NCI-H526 (cell line): ENCODE data around the gene NAALADL2.

ENCODE experiments used
- DNase-seq, 2 experiments: peaks; one replicate each; lab custom pipeline; 2025; lab: John Stamatoyannopoulos, UW

NAALADL2 gene

GRCh38 chr3:175307642-175308041, 448.5 kb downstream of the NAALADL2 start:
- no peak for DNase-seq

GRCh38 chr3:175308097-175308496, 449.0 kb downstream of the NAALADL2 start:
- no peak for DNase-seq

GRCh38 chr3:175310046-175310445, 450.9 kb downstream of the NAALADL2 start:
- no peak for DNase-seq

- DNase-seq: no peak
Observed at GRCh38 chr3:175311404-175311803, 452.3 kb downstream of the NAALADL2 start.

GRCh38 chr3:175311946-175312345, 452.8 kb downstream of the NAALADL2 start:
- DNase-seq: no peak

GRCh38 chr3:175312791-175313190, 453.7 kb downstream of the NAALADL2 start:
- DNase-seq: no peak

- DNase-seq: no peak
Observed at GRCh38 chr3:175316799-175317198, 457.7 kb downstream of the NAALADL2 start.

GRCh38 chr3:175325440-175325839, 466.3 kb downstream of the NAALADL2 start:
- no peak for DNase-seq

GRCh38 chr3:175326041-175326440, 466.9 kb downstream of the NAALADL2 start:
- DNase-seq: no peak

GRCh38 chr3:175329373-175329772, 470.2 kb downstream of the NAALADL2 start:
- no peak for DNase-seq

GRCh38 chr3:175335229-175335628, 476.1 kb downstream of the NAALADL2 start:
- no peak for DNase-seq

- no peak for DNase-seq
Observed at GRCh38 chr3:175336406-175337133, 477.4 kb downstream of the NAALADL2 start.

GRCh38 chr3:175337631-175338030, 478.5 kb downstream of the NAALADL2 start:
- no peak for DNase-seq

GRCh38 chr3:175338775-175339535, 479.8 kb downstream of the NAALADL2 start:
- no peak for DNase-seq

GRCh38 chr3:175340338-175341015, 481.3 kb downstream of the NAALADL2 start:
- no peak for DNase-seq

GRCh38 chr3:175342196-175342595, 483.1 kb downstream of the NAALADL2 start:
- no peak for DNase-seq

- no peak for DNase-seq
Observed at GRCh38 chr3:175343946-175344345, 484.8 kb downstream of the NAALADL2 start.

- no peak for DNase-seq
Observed at GRCh38 chr3:175346573-175347356, 487.6 kb downstream of the NAALADL2 start.

GRCh38 chr3:175349168-175349567, 490.0 kb downstream of the NAALADL2 start:
- DNase-seq: no peak

- DNase-seq: no peak
Observed at GRCh38 chr3:175355801-175356335, 496.7 kb downstream of the NAALADL2 start.

- no peak for DNase-seq
Observed at GRCh38 chr3:175356899-175357324, 497.8 kb downstream of the NAALADL2 start.

- DNase-seq: no peak
Observed at GRCh38 chr3:175357758-175358157, 498.6 kb downstream of the NAALADL2 start.
